Measurements from ENCODE around the gene ZHX3. TPM values are rescaled to one million over a fixed set of nuclear protein-coding genes. Genes with fewer than 3 reads are reported as not detected.
A peak's percentile ranks its signal among the peaks of the same experiment; 100 is the strongest.

Gene ZHX3
- total and polyA plus RNA-seq, 2 of the 13 experiments (the other 11 are each of a cell fraction or from before 2014, with no cell fraction given): 8.4 to 11.7 TPM

DNA sequence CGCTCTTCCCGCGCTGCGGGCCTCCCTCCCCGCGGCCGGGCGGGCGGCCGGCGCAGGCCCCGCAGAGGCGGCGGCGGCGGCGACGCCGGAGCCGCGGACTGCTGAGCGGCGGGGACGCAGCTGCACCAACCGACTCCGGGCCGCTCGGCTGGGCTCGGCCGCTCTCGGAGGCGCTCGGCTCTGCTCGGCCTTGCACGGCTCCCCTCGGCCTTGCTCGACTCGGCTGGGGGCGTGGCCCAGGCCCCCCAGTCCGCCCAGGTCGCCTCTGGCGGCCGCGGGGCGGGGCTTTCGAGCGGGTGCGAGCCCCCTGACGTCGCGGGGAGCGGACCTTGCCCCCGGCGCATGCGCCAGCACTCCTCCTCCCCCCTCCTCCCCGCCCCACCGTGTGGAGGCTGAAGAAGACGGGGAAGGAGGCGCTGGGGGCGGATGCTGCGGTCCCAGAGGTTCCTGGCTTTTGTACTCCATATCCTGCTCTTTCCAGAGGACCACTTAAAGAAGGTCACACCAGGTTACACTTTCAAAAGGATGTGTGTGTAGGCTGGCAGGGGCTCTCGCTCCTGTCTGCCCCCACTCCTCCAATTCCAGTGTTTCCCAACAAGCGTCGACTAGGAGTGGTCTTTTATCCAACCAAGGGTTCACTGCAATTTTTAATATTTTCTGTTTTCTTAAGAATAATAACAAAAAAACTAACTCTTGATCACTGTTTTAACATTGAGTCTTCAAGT, at the start of gene ZHX3 (continued):
- TF ChIP-seq, protein P1, sequence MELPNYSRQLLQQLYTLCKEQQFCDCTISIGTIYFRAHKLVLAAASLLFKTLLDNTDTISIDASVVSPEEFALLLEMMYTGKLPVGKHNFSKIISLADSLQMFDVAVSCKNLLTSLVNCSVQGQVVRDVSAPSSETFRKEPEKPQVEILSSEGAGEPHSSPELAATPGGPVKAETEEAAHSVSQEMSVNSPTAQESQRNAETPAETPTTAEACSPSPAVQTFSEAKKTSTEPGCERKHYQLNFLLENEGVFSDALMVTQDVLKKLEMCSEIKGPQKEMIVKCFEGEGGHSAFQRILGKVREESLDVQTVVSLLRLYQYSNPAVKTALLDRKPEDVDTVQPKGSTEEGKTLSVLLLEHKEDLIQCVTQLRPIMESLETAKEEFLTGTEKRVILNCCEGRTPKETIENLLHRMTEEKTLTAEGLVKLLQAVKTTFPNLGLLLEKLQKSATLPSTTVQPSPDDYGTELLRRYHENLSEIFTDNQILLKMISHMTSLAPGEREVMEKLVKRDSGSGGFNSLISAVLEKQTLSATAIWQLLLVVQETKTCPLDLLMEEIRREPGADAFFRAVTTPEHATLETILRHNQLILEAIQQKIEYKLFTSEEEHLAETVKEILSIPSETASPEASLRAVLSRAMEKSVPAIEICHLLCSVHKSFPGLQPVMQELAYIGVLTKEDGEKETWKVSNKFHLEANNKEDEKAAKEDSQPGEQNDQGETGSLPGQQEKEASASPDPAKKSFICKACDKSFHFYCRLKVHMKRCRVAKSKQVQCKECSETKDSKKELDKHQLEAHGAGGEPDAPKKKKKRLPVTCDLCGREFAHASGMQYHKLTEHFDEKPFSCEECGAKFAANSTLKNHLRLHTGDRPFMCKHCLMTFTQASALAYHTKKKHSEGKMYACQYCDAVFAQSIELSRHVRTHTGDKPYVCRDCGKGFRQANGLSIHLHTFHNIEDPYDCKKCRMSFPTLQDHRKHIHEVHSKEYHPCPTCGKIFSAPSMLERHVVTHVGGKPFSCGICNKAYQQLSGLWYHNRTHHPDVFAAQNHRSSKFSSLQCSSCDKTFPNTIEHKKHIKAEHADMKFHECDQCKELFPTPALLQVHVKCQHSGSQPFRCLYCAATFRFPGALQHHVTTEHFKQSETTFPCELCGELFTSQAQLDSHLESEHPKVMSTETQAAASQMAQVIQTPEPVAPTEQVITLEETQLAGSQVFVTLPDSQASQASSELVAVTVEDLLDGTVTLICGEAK (IDR thresholded peaks at IDR 0.05): no peak
- TF ChIP-seq, protein P1 (CRISPR knock-in tag; IDR thresholded peaks at IDR 0.05): peak; percentile 28; the same call in 1 of the 2 replicates
- TF ChIP-seq ATF6 (CRISPR knock-in tag; conservative IDR thresholded peaks at IDR 0.05) (peak; percentile 61; the same call in 1 of the 2 replicates), ZFX (CRISPR knock-in tag; IDR thresholded peaks at IDR 0.05; ENCODE audit: low read depth) (no peak), ZNF724P (CRISPR knock-in tag; IDR thresholded peaks at IDR 0.05; ENCODE audit: borderline replicate concordance) (peak; percentile 57; the same call in 1 of the 2 replicates), EP300 (IDR thresholded peaks at IDR 0.05; ENCODE audit: low read depth in 2 of 2, low read length in 2 of 2) (0 out of 4 replicates have a peak, but pooled peaks of 1 of the 2 experiments have one; percentile 3), EP300 (CRISPR knock-in tag; IDR thresholded peaks at IDR 0.05; ENCODE audit: borderline replicate concordance) (no peak), ZNF18 (CRISPR knock-in tag; IDR thresholded peaks at IDR 0.05; ENCODE audit: insufficient replicate concordance) (peak; percentile 24), ZNF160 (CRISPR knock-in tag; IDR thresholded peaks at IDR 0.05) (0 out of 2 replicates have a peak, but pooled peaks have one; percentile 76), ZNF263 (CRISPR knock-in tag; IDR thresholded peaks at IDR 0.05) (peak; percentile 82), TCF12 (IDR thresholded peaks at IDR 0.05) (no peak), TCF12 (CRISPR knock-in tag; IDR thresholded peaks at IDR 0.05) (0 out of 2 replicates have a peak, but pooled peaks have one; percentile 61), CC2D1A (CRISPR knock-in tag; IDR thresholded peaks at IDR 0.05) (no peak), KLF16 (CRISPR knock-in tag; IDR thresholded peaks at IDR 0.05) (peak in 1 of 2 experiments; percentile 68; a peak in 1 of 4 replicates), DMAP1 (CRISPR knock-in tag; IDR thresholded peaks at IDR 0.05) (peak; percentile 39; the same call in 1 of the 2 replicates)
- TF ChIP-seq, protein P2, sequence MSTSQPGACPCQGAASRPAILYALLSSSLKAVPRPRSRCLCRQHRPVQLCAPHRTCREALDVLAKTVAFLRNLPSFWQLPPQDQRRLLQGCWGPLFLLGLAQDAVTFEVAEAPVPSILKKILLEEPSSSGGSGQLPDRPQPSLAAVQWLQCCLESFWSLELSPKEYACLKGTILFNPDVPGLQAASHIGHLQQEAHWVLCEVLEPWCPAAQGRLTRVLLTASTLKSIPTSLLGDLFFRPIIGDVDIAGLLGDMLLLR (CRISPR knock-in tag; IDR thresholded peaks at IDR 0.05): 0 out of 2 replicates have a peak, but pooled peaks have one; percentile 78
